ENCODE measurements around the gene TCF7L2. TPM values are rescaled to one million over a fixed set of nuclear protein-coding genes. Genes with fewer than 3 reads are reported as not detected.
A peak's percentile ranks its signal among the peaks of the same experiment; 100 is the strongest.

TCF7L2 gene
- total RNA-seq, 2 donors from 2014 or later: 15.7 to 16.3 TPM

DNA sequence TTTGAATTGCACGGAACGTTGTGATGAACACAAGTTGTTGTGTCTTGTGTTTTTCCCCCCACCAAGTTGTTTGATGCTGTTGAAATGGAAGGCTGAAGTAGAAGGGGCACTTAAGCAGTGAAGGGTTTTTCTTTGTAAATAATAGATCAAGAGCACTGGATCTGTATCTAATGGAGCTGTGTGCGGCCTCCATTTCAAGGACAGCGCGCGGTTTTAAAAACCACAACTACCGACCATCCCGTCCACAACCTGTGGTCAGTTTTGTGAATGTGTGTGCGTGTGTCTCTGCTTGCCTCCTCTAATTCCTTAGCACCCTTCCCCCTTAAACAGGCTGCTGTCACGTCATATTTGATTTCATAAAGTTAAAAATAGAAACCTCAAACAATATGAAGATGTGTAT lies 165.5 kb downstream of the TCF7L2 start:
- DNase-seq: no peak
- intact Hi-C loops (cut with DNase I): no loop called here
- no peak for ATAC-seq

DNA sequence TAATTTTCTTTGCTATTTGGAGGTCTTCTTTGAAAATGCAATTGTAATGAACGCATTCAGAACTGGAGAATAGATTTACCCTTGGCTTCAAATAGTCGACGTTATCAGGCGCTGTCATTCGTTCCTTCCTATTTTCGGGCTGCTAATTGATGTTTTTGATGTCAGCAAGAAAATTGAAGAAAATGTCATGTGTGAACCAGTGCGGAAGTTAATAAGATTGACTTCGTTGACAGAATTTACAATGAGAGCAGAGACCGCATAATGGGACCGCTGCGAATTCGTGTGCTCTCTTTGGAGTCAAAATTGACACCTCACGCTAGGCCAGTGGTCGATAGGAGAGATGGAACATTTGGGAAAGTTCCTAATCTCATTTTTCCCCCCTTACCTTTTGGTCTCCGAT lies 168.8 kb downstream of the TCF7L2 start:
- DNase-seq: no peak
- intact Hi-C loops (cut with DNase I): no loop called here
- no peak for ATAC-seq

DNA sequence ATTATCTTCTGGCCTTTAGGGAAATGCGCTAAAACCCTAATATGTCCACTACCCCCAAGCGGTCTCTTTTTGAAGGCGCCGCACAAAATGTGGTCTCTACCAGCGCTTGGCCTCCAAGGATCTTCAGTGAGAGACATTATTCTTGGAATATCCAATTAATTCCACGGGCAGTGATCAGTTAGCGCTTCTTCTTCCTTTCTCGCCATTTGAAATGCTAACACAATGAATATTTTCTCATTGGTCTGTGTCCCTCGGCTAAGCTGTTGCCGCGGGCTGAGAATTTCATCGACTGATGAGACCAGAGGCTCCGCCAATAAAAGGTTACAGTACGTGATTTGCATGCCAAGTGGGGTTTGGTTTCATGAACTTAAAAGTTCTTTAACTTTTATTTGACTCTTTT lies 169.8 kb downstream of the TCF7L2 start:
- DNase-seq (no peak), ATAC-seq (no peak)
- intact Hi-C loops (cut with DNase I): loop anchor here (10.0 kb wide), 2 partner anchors 165 to 395 kb away; partner anchors contain the start of gene TCF7L2 (in 2 of the 2)

DNA sequence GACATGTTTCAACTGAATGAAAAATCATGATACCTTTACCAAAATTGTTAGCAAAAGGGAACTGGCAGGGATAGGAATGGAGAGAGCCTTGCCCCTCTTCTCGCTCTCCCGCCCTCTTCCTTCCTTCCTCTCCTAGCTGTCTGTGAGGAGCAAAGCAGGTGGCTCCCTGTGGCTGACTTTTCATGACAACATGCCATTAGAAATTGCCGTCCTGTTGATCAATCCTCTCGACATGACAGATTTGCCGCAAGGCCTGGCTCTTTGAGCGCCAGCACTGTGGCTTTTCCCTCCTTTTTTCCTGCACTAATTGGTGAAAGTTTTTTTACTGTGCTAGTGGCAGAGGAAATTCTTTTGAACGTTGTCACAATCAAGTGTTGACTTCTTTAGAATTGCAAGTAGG lies 171.1 kb downstream of the TCF7L2 start:
- no peak for DNase-seq
- intact Hi-C loops (cut with DNase I): loop anchor here (10.0 kb wide), 2 partner anchors 166 to 396 kb away; partner anchors contain the start of gene TCF7L2 (in 2 of the 2)
- no peak for ATAC-seq

DNA sequence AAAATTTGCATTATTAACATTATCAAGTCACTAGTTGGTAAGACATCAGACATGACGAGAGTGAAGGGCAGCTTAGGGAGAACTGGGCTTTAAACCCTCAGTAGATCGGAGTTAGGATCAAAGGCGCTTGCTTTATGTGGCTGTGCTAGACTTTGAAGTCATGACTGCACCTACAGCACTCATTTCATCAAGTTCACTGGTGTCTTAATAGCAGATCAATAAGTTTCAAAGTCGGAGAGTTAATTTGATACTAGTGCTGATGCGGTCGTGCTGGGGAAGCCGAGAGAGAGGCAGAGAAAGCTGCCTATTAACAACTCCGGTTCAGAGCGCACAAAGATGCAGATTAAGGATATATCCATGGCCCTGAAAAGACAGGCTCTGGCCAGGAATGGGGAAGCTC lies 172.9 kb downstream of the TCF7L2 start:
- DNase-seq (no peak), ATAC-seq (no peak)
- intact Hi-C loops (cut with DNase I): loop anchor here (10.0 kb wide), 2 partner anchors 168 to 398 kb away; partner anchors contain the start of gene TCF7L2 (in 2 of the 2)

DNA sequence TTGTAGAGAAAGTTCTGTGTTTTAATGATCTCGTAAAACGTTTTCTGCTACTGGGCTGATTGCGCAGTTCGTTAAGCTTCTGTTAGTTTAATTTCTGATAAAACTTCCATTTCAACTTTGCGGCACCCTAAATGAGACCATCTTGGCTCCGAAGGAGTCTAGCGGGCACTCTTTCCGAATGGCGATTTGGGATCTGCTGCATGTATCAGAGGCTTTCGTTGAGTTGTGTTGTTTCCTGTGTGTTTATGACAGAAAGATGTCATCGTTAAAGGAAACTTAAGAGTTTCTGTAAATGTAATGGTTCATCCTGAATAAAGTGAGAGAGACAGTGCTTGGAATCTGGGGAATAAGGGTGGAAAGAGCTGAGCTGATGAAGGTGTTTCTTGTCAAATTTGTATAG lies 174.7 kb downstream of the TCF7L2 start:
- no peak for ATAC-seq
- intact Hi-C loops (cut with DNase I): loop anchor here (5.0 to 10.0 kb wide), 3 partner anchors 170 to 402 kb away; partner anchors contain the start of gene TCF7L2 (in 2 of the 2)
- no peak for DNase-seq

DNA sequence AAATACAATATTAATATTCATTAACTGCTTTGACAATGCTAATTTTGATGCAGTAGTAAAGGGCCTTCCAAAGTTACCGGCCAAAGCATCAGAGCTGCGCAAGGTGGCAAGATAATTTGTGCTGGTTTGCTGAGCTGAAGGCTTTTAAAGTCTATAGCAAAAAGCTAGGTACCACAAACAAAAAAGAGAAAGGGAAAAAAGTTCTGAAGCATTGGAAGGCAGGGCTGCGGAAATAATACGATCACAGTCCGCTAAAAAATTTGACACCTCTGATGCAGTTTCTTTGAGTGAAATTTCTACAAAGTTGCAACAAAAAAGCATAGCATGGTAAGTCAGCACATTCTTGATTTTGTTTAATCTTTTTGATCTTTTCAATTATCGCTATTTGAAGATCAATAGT lies 175.6 kb downstream of the TCF7L2 start:
- intact Hi-C loops (cut with DNase I): loop anchor here (5.0 to 10.0 kb wide), 3 partner anchors 171 to 403 kb away; partner anchors contain the start of gene TCF7L2 (in 2 of the 2)
- no peak for ATAC-seq
- no peak for DNase-seq

DNA sequence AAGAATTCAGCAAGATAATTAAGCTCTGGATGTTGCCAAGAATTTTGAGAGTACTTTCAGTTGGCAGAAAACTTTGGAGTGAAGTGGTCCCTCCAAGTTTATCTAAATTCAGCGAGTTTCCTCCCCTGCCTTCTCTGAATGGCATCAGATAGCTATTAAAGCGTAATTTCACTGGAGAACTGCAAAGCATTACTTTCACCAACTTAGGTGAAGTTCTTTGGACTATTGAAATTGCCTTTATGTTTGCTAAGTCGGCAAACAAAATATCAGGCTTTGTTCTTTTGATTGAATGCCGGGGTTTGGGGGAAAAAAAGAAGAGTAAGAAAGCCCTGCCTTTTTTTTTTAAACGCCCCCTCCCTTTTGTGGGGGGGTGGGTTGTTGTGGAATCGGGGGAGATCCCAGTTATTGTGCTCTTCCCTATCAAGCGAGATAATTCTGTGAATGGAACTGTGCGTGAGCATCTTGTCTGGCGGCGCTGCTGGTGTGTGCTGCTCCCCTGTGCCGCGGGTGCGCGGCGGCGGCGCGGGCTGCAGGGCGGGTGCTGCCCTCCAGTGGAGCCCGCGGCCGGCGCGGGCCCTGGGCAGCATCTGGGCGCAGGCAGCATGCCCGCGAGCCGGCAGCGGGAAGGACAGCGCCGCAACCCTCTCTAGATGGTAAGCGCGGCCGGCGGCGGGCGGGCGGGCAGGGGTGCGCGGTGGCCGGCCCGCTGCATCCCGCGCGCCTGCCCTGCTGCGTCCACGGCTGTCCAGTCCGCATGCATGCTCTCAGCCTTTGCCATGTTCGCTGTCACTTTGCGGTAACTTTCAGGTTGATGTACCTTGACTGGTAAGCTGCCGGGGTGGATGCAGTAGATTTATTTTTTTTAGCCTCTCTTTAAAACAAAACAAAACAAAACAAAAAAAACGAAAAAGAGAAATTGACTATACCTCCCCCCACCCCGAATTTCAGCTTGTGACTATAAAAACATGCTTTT lies 176.5 kb downstream of the TCF7L2 start:
- intact Hi-C loops (cut with DNase I): loop anchor here (5.0 to 10.0 kb wide), 3 partner anchors 172 to 404 kb away; partner anchors contain the start of gene TCF7L2 (in 2 of the 2)
- DNase-seq (peak; percentile 80), ATAC-seq (peak; percentile 97 to 98)

DNA sequence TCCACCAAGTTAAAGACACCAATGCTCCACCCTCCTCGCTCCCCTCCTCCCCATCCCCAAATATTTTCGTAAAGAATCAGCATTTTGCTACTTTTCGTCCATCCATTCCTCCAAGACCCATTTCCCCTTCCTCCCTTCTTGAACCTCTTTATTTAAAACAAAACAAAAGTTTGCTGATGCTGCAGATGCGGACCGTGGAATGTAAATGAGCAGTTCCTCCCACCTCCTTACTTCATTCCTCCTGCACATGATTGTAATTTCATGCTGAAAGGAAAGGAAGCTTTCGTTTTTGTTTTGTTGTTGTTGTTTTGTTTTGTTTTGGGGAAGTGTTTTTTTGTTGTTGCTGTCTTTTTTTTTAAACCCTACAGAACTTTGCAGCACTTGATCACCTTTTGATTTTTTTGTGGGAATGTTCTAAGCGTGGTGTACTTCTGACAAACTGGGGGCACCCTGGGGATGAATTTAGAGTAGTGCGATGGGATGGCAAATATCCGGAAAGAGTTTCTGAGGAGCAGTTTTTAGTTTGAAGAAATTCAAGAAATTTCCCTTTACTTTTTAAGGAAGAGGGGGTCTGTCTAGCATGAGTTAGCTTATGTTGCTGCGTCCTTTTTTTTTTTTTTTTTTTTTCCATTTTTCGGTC lies 177.3 kb downstream of the TCF7L2 start:
- ATAC-seq: no peak
- intact Hi-C loops (cut with DNase I): loop anchor here (5.0 to 10.0 kb wide), 3 partner anchors 173 to 405 kb away; partner anchors contain the start of gene TCF7L2 (in 2 of the 2)
- DNase-seq: no peak

DNA sequence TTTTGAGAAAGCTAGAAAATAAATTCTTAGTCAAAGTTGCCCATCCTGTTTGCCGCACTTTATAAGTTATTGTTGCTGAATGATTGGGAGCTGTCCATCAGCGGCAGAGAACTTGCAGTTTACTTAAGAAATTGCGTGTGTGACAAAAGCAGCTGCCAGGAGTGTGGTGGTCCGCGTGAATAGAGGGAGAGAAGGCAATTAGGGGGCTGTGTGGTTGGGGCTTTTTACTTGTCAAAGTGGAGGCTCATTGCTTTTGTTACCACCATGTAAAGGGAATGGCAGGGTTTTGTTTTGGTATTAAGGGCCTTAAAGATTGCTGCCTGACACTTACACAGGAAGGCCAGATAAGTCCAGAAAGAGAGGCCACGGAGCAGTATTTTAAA lies 177.8 kb downstream of the TCF7L2 start:
- ATAC-seq (no peak), DNase-seq (no peak)
- intact Hi-C loops (cut with DNase I): loop anchor here (5.0 to 10.0 kb wide), 3 partner anchors 173 to 406 kb away; partner anchors contain the start of gene TCF7L2 (in 2 of the 2)

DNA sequence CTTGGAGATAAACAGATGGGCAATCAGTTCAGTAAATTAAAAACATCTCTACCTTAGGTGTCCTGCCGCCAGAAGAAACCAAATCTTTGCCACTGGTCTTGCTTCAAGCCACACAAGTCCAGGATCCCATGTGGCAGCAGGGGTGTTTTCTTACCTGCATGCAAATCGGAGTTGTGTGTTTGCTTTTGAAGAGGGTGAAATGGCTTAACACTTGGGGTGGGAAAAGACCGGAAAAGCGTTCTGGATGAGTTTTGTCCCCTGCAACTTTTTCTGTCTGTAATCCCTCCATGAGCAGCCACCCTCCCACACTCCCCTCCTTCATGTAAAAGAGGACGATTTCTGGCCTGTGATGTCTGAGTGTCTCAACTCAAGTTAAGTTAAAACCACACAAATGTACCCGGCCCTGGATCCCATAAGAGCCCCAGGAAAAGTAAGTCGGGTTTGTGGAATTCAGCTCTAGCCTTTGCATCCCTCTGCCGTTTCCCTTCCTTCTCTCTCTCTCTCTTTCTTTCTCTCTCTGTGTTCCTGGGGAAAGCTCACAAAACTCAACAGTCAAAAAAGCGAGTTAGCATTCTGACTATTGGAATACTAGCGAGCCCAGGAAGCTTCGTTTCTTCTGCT lies 178.5 kb downstream of the TCF7L2 start:
- ATAC-seq (no peak), DNase-seq (no peak)
- intact Hi-C loops (cut with DNase I): loop anchor here (5.0 to 10.0 kb wide), 3 partner anchors 174 to 406 kb away; partner anchors contain the start of gene TCF7L2 (in 2 of the 2)

DNA sequence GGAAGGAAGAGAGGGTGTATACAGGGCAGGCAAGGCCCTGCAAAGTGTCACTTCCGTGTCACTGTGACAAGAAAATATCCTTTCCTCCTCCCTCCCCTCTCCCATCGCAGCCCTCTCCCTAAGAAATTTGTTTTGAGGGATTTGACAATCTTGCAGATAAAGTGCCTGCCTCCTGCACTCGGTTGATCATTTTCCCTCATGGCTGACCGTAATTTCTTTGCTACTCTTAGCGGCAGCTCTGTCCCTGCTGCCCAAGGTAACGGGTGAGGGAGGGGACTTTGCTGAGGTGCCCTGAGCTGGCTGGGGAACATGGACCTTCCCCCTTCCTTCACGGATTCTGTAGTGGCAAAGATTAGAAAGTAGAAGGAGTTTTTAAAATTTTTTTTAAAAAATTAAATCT lies 179.1 kb downstream of the TCF7L2 start:
- intact Hi-C loops (cut with DNase I): loop anchor here (5.0 to 10.0 kb wide), 3 partner anchors 174 to 407 kb away; partner anchors contain the start of gene TCF7L2 (in 2 of the 2)
- DNase-seq: no peak
- ATAC-seq: no peak

DNA sequence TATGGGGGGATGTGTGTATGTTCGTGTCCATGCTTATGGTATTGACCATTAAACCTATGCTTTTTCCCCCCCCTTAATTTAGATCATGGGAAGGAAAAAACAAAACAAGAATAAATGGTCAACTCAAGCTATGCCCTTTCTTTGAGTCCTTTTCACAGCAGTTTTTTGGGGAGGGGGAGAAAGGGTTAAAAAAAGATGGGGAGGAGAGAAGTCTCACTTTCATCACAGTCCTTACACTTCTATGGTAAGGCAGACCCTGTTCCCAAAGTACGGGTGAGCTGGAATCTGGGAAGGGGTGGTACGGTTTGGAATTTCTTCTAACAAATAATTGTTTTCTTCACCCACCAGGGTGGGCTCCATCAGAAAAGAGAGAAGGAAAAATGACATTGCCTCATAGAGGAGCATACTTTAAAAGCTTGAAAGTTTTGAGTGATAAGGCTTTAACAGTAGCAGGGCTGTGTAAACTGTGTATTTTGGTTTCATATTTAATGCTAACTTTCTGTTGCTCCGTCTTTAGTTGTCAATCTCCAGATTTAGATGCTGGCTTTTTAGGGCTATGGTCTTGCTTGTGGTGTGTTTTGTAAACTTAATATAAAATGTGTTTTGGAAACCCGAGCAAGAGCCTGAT lies 180.1 kb downstream of the TCF7L2 start:
- intact Hi-C loops (cut with DNase I): loop anchor here in 1 of 2 donors (10.0 kb wide), 1 partner anchor 255 kb away; no protein-coding TSS in a partner anchor
- ATAC-seq: no peak
- DNase-seq: no peak

DNA sequence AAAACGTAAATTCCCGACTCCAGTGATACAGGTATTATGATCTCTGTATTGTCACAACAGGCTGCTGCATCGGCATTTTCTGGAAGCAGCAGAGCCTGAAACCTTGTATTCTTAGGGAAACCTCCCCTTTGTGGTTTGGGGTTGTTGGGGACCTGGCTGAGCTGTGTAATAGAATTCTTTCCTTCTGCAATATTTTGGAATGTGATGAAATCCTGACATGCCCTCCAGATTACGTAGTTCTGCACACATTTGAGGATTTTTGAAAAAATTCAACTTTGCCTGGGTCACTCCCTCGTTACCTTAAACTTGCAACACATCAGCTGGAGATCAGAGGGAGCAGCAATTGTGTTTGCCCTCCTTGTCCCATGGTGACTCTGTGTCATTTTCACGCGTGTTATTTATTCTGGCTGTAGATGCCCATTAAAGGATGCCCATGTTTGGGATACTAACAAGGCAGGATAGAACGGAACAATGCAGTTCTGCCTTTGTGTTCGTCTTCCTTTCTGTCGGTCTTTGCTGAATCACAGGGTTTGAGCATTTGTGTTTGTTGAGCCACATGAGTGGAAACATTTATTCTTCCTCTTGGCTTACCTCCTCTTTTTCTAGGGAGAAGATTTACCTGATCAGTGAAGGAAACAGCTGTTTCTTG lies 181.7 kb downstream of the TCF7L2 start:
- ATAC-seq: peak; percentile 54 to 62
- DNase-seq: no peak
- intact Hi-C loops (cut with DNase I): loop anchor here in 1 of 2 donors (10.0 kb wide), 1 partner anchor 253 kb away; no protein-coding TSS in a partner anchor

DNA sequence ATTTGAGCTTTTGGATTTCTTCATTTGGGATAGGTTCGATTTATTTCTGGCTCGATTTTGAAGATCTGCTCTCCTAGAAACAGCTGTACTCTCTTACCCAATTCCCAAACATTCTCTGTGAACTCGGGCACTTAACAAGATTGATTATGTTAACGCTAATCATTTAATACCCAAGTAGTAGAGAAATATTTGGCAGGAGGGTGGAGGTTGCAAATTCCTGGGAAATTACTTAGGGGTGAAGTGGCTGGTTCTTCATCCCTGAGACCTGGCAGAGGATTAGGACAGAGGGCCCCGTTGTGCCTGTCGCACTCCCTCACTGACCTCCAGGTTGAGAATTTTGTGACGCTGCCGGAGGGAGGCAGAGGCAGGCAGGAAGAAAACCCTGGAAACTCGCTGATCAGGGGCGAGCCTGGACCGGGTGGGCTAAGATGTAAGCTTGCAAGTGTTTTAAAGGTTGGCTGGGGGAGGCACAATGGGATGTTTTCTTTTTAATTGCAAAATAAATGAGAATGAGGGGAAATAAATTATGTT lies 182.6 kb downstream of the TCF7L2 start:
- intact Hi-C loops (cut with DNase I): loop anchor here in 1 of 2 donors (10.0 kb wide), 1 partner anchor 252 kb away; no protein-coding TSS in a partner anchor
- ATAC-seq (peak in 1 of 2 donors; percentile 34), DNase-seq (no peak)

DNA sequence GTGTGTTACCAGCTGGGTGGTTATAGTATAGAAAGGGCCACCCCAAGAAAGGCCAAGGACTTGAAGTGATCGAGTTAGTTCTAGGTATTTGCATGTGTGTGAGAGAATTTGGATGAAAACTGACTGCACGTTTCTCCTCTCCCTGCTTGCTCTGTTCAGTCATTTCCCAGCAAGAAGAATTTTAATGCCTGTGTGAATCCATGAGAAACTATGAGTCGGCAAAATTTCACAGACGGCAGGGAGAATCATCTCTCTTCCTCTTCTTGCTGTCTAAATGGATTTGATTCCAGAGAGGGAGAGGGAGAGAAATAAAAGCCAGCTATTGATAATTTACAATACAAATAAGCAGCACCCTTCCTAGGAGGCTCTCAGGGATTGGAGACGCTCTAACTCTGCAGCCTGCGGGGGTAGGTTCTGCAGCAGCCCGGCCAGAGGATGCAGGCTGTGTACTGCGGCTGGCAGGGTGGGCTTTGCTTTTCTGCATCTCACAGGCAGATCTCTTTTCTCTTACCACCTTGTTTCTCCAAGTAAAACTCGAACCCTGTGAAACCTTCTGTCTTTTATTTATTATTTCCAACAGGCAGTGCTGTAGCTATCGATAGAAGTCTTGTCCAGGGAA lies 183.6 kb downstream of the TCF7L2 start:
- ATAC-seq (no peak), DNase-seq (no peak)
- intact Hi-C loops (cut with DNase I): loop anchor here in 1 of 2 donors (10.0 kb wide), 1 partner anchor 251 kb away; no protein-coding TSS in a partner anchor

DNA sequence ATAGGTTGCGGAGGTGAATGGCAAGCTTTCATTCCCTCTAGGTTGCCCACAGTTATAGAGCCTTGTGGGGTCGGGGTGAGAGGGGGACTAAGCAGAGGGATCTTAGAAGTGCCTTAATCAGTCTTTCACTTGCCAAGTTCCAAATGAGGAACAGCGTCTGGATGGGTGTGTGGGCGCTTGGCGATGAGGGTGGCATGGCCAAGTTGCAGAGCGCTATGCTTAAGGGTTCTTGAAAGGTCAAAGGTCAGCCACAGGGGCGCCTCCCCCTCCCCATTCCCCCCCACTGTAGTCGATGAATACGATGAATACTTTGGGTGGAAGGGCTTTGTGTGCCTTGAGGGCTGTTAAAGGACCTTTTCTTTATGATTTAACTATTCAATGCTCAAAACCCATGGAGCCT lies 185.0 kb downstream of the TCF7L2 start:
- ATAC-seq (no peak), DNase-seq (no peak)
- intact Hi-C loops (cut with DNase I): loop anchor here in 1 of 2 donors (10.0 kb wide), 1 partner anchor 250 kb away; no protein-coding TSS in a partner anchor
